HG02642 (cell line): ENCODE measurements around the gene DNAJC1.

ENCODE experiments used
- ATAC-seq: cut with Tn5 transposase; IDR thresholded peaks from one replicate; pipeline ENCODE4 v1.9.1; 2021; ENCODE audit warnings: mild to moderate bottlenecking; ENCODE audit not compliant: unreplicated experiment, poor library complexity

DNAJC1 gene

GRCh38 chr10:21712975-21713374 lies 290.6 kb downstream of the DNAJC1 start:
- no peak for ATAC-seq

GRCh38 chr10:21707498-21707897 lies 296.0 kb downstream of the DNAJC1 start:
- ATAC-seq = no peak
